Keratinocyte (primary cell): ENCODE data around the gene RBM10.

Source experiments
- EZH2 ChIP-seq: IDR thresholded peaks from one replicate; pipeline ENCODE4 v1.6.1; 2012; ENCODE audit warnings: inconsistent platforms, mild to moderate bottlenecking, low read length, moderate library complexity
- TF ChIP-seq, protein P1 (sequence below), 3 experiments: IDR thresholded peaks in 1 of 3; conservative IDR thresholded peaks in 1 of 3; optimal IDR thresholded peaks in 1 of 3; 2 replicates in 2 of 3; 3 replicates in 1 of 3; pipeline versions ENCODE3 to v1.5.1; 2011; ENCODE audit warnings: low read length in 3 of 3, mild to moderate bottlenecking in 3 of 3, moderate library complexity in 2 of 3, control low read depth in 1 of 3, inconsistent platforms in 1 of 3; ENCODE audit not compliant: insufficient read depth in 2 of 3; ENCODE audit errors: extremely low read depth in 1 of 3

DNA sequence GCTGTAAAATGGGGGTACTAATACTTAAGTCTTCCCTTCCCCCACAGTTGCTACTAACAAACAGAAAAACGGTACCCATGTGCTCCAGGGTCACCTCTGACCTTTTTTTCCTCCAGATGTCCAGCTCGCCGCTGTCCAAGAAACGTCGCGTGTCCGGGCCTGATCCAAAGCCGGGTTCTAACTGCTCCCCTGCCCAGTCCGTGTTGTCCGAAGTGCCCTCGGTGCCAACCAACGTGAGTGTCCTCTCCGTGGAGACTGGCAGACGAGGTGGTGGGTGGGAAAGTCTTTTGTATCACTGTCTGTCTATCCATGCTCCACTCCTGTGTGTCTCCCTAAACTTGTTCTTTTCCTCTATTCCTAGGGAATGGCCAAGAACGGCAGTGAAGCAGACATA is 53.7 kb downstream of the RBM10 start:
- TF ChIP-seq, protein P1, sequence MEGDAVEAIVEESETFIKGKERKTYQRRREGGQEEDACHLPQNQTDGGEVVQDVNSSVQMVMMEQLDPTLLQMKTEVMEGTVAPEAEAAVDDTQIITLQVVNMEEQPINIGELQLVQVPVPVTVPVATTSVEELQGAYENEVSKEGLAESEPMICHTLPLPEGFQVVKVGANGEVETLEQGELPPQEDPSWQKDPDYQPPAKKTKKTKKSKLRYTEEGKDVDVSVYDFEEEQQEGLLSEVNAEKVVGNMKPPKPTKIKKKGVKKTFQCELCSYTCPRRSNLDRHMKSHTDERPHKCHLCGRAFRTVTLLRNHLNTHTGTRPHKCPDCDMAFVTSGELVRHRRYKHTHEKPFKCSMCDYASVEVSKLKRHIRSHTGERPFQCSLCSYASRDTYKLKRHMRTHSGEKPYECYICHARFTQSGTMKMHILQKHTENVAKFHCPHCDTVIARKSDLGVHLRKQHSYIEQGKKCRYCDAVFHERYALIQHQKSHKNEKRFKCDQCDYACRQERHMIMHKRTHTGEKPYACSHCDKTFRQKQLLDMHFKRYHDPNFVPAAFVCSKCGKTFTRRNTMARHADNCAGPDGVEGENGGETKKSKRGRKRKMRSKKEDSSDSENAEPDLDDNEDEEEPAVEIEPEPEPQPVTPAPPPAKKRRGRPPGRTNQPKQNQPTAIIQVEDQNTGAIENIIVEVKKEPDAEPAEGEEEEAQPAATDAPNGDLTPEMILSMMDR (optimal IDR thresholded peaks at IDR 0.05 in 1 of 3, IDR thresholded peaks at IDR 0.05 in 1 of 3, conservative IDR thresholded peaks at IDR 0.05 in 1 of 3; ENCODE audit: extremely low read depth in 1 of 3, insufficient read depth in 2 of 3, low read length in 3 of 3), result no peak
- TF ChIP-seq EZH2, result no peak
